ENCODE data around the gene ANKLE1.

ANKLE1 gene

DNA sequence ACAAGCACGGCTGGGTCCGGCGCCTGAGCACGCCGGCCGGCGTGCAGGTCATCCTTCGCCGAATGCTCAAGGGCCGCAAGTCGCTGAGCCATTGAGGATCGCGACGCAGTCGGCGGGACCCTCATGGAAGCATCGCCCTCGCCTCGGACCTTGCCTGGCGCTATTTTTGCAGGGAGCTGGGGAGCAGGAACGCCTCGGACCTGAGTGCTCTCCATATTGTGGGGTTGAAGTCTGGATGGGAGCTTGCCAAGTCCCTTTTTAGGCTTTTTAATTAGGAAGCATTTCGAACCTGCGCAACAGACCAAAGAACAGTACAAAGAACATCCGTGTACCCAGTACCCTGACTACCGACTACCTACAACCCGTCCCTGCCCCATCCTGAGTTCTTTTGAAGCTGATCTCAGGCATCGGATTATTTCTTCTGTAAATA, 24.6 kb downstream of the ANKLE1 start:
- no peak for DNase-seq (ENCODE audit: low read depth in 2 of 2, low spot score in 1 of 2)

DNA sequence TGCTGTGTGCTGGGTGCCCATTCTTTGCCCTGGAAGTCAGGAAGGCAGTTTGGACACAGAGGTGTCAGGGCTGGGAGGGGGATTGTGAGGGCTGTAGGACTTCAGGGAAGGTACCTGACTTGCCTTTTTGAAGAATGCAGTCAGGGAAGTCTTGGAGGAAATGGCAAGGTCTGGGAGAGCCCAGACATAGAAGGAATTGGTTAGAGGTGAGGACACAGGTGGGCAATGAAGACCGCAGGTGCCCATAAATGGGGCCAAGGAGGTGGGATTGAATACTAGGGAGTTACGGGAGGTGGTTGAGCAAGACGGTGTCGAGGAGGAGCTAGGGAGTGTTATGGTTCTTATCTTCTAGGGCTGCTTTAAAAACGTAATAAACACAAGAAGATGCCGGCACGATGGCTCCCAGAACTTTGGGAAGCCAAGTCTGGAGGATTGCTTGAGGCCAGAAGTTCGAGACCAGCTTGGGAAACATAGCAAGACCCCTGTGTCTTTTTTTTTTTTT, 26.2 kb downstream of the ANKLE1 start:
- DNase-seq (ENCODE audit: low read depth in 2 of 2, low spot score in 1 of 2): no peak

DNA sequence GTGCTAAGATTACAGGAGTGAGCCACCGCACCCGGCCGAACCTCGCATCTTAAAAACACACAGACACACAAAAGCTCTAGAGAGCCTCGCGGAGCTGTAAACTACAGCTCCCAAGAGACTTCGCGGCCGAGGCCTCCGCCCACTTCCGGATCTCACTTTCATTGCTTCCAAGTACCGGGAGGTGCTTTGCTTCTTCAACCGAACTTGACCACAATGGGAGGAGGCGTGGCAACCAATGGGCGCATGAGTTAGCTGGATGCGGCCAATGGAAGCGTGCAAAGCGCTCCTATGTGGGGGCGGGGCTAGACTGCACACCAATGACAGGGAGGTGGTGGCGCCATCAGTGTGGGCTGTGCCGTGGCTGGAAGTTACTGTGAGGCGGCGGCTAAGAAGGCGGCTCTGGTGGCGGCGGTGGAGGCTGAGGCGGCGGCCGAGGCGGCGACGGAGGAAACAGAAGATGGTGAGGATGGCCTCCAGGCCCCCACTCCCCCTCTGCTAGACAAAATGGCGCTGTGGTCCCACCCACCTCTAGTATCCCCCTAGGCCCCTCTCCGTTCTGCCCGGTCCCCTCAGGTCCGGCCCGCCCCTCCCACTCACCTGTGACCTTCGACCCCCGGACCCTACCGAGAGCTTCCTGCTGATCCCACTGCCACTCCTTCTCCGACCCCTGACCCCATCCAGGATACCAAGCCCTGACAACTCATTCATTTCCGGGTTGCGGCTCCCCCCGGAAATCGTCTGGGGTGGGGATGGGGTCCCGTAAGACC, 27.7 kb downstream of the ANKLE1 start, which contains the start of gene DDA1:
TSS of gene DDA1 (plus strand) at position 366 of the 767 bp plus-strand sequence. CDS start at position 458, 92 bp downstream.
- peak; percentile 96 to 99 for DNase-seq (ENCODE audit: low read depth in 2 of 2, low spot score in 1 of 2)

DNA sequence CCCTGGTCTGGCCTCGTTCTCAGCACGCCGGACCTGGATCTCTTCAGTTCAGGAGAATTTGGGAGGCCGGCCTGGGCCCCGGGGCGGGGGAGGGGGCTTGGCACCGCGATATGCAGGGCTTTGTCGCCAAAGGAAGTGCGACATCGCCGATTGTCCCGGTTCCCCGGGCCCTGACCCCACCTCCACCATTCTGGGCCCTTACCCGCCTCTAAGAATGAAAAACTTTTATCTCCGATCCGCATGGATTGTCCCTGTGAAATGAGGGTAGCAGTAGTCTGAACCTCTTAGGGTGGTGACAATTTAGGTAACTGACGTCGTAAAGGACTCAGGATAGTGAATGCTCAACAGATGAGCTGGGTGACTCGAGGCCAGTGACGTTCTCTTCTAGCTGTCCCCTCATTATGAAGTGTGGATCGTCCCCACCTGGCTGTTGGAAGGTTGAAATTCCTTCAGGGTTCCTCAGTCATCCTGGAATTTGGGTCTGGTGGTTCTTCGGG, 28.3 kb downstream of the ANKLE1 start:
- DNase-seq (ENCODE audit: low read depth in 2 of 2, low spot score in 1 of 2): no peak

DNA sequence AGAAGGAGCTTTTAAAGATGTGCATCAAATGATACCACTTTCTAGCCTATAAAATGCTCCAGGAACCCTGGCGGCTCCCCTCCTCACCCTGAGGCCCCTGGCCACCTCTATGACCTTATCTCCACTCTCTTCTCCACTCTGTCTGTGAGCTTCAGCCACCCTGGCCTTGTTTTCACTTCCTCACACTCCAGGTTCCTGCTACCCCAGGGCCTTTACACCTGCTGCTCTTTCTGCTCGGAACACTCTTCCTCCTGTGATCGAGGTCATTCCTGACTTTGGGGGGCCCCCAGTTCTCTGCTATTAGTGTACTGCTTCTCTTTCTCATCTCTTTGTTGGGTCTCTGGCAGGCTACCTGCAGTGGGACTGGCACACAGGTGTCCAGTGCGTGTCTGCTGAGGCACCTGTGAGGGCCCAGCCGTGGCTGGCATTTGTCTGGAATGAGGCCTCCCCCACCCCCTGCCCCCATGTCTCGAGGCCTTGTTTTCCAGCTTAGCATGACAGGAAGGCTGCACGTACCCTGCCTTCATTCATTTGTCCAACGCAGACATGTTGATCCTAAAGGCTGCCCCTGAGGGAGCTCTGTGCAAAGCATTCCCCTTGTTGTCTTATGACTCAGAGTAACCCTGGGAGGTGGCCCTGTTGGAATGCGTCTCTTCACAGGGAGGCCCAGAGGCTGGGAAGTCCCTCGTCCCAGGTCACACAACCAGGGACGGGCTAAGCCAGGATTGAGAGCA, 29.9 kb downstream of the ANKLE1 start:
- DNase-seq (ENCODE audit: low read depth in 2 of 2, low spot score in 1 of 2): no peak

DNA sequence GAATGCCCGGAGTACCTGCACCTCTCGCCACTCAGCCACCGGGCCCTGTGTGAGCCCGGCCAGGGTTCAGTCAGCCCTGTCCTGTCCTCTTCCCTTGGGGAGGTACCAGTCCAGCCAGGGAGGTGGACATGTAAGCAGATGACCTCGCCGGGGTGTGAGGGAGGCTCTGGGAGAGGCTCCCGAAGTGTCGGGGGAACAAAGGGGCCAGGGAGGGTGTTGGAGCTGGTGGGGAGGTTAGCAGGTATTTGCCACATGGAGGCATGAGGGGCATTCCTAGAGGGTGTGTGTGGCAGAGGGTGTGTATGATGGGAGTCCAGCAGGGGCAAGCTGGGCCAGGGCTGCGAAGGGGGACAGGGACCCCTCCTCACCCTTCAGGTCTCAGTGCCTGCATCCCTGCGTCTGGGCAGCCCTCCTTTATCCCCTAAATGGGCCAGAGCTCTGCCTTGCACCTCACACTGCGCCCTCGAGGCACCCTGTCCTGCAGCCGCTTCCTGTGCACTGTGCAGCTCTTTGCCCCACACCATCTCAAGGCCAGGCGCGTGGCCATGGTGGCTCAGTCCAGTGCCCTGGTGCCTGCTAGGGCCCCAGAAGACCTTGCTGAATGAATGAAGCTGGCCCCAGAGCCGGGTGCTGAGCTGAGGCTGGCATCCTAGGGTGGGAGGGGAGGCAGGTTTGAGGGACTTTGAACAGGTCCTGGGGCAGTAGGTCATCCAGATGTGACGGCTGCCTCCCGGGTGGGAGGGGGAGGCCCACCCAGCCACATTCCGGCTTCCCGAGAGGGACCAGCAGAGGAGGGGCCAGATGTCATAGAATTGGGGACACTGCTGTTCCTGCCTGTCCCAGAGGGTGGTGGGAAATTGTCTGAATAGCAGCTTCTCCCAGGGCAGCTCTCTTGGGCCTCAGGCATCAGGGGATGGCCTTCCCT, 30.8 kb downstream of the ANKLE1 start:
- no peak for DNase-seq (ENCODE audit: low read depth in 2 of 2, low spot score in 1 of 2)

DNA sequence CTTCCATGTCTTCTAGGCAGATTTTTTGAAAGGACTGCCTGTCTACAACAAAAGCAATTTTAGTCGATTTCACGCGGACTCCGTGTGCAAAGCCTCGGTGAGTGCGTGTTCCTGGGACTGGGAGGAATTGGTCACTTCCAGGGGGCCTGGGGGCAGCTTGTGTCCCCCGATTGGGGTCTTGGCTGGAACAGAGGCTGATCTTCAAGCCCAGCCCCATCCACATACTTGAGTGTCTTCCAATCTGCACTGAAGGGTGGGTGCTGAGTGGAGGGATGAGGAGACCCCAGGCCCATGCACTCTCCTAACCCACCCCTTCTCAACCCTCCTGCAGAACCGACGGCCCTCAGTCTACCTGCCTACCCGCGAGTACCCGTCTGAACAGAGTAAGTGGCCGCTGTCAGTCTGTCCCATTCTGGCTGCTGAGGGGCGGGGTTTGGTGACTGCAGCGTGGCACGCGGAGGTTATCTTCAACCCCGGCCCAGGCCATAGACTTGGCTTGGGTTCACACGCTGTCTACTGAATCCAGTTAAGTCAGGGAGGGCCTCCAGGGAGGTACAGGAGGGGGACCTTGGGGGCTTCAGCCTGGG, 32.4 kb downstream of the ANKLE1 start:
- no peak for DNase-seq (ENCODE audit: low read depth in 2 of 2, low spot score in 1 of 2)

DNA sequence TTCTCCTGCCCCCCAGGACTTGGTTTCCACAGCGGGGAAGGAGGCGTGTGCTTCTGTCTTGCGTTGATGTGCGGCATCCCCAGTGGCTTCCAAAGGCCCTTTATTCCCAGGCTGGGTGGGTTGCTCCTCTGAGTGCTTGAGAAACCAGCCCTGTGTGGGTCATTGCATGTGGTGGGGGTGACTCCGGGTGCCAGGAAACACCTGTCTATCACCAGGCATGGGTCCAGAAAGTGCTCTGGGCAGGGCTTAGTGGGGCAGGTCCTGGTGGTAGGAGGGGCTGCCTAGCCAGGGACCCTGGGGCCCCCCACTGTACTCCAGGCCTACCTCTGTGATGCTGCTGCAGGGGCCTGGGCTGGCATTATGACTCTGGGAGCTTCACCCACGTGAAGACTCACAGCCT, 37.3 kb downstream of the ANKLE1 start:
- no peak for DNase-seq (ENCODE audit: low read depth in 2 of 2, low spot score in 1 of 2)

DNA sequence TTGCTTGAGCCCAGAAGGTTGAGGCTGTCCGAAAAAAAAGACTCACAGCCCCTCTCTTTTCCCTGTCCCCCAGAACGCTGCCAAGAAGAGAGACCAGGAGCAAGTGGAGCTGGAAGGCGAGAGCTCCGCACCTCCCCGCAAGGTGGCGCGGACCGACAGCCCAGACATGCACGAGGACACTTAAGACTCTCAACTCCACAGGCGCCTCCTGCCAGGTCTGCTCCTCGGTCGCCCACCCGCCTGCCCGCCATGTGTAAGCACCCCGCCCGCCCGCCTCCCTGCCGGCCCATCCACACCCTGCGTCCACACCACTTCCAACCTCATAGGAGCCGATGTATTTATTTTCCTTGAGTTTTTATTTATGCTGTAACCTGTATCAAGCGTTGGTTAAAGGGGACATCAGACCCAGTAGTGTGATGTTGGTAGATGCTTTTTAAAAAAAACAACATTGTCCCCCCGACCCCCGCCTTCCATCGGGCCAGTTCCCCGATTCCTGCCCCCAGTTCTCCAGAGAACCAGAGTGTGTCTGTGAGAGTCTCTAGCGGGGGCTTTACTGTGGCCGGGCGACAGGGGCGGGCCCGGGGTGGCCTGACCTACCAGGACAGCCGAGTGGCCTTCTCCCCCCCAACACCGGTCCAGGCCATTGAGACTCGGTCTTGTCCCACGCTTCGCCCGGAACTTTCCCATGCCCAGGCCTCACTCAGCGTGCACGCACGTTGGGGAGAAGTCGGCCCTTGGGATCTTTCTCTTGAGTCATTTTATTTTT, 38.0 kb downstream of the ANKLE1 start:
- no peak for DNase-seq (ENCODE audit: low read depth in 2 of 2, low spot score in 1 of 2)

DNA sequence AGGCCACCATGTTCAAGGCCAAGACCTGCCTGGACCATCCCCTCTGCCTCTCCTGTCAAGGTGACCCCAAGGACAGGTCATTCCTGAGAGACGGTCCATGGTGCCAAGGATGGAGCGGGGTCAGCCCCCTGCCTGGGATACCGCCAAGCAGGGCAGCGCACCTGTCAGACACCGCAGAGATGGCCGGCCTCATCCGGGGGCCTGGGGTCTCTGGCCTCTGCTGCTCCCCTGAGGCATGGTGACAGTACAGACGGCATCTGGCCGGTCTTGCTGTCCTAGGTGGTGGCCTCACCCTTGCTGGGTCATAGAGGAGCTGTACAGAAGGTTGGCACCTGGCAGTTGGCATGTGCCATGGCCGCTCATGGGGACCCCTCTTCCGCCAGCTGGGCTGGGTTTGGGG, 38.7 kb downstream of the ANKLE1 start:
- no peak for DNase-seq (ENCODE audit: low read depth in 2 of 2, low spot score in 1 of 2)

DNA sequence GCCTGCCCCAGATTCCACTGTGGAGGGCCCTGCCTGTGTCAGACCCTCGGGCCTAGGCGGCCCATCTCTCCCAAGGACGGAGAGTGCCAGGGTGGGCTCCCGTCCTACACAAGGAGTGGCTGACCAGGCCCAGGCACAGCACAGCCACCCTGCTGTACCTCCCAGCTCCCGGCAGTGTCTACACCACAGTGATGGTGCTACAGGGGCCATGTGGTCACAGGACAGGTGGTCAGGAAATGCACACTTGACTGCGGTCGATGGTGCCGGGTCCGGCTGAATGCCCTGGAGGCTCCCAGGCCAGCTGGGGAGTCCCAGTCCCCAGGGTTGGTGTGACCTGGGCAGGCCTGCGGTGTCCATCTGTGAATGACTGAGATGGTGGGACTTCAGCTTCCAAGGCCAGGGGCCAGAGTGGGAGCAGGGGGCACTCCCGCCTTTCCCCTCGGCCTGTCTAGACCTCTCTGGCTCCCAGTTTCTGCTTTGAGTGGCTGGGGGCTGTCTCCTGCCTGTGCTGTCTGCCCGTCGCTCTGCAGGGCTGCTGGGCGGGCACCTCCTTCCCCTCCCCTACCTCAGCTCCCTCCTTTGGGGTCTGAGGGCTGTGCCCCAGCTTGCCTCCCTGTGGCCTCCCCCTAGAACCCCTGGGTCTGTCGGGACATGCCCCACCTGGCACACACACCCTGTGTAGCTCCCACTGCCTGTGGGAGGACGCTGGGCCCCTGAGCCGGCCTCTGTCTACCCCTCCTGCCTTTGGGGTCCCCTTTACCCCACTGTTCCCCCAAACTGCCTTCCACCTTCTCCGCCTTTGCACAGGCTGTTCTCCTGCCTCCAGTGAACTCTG, 40.2 kb downstream of the ANKLE1 start:
- no peak for DNase-seq (ENCODE audit: low read depth in 2 of 2, low spot score in 1 of 2)

DNA sequence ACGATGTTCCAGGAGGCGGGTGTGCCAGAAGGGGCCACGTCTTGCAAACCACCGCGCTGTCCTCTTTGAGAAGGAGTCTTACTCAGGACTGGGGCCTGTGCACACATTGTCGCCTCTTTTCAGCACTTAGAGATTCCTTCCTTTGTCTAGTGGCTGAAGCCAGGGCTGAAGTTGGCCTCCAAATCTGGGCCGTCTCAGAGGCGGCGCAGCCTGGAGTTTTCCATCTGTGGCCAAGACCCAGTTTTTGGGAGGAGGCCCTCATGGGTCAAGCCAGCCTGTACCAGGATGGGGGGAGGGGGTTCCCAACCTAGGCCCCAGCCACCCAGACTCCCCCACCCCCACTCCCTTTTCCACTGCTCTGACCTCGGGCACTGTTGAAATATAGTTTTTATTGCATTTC, 41.2 kb downstream of the ANKLE1 start:
- DNase-seq (ENCODE audit: low read depth in 2 of 2, low spot score in 1 of 2): no peak

DNA sequence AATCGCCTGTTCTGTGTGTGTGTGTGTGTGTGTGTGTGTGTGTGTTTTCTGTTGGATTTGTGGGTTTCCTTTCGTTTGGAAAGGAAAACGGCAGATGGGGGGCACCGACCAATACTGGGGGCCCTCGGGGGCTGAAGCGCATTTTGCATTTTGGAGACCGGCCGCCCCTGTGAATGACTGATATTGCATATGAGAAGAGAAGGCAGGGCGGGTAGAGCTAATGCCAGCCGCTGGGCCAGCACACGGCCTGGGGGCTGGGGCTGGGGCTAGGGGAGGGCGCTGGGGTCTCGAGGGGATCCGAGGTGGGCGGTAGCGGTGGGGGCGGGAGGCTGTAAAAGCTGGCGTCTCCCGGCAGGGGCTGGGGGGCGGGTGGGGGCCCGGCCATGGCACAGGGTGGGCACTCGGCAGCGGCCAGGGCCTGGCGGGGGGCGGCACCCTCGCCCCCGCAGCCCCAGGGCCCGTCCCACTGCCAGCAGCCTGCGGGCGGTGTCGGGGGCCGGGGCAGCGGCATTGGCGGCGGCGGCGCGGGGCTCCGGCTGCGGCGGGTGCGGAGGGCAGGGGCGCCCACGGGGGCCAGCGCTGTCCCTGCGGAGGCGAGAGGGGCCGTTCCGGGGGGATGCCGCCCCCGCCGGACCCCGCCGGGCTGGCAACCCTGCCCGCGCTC, 41.7 kb downstream of the ANKLE1 start:
- DNase-seq (ENCODE audit: low read depth in 2 of 2, low spot score in 1 of 2): no peak

DNA sequence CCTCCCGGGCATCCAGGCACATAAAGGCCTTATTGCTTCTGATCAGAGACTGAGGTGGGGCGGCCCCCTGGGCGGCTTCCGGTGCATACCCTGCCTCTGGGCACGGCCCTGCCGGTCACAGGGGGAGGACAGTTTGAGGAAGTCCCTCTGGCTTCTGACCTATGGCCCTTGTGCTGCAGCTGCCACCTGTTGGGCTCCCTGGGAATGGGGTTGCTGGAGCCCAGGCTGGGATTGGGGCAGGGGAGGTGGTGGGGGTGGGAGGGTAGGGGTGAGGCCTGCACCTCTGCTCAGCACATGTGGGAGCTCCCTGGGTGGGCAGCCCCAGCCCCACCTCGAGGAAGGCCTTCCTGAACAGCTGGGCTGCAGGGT, 42.2 kb downstream of the ANKLE1 start:
- no peak for DNase-seq (ENCODE audit: low read depth in 2 of 2, low spot score in 1 of 2)

DNA sequence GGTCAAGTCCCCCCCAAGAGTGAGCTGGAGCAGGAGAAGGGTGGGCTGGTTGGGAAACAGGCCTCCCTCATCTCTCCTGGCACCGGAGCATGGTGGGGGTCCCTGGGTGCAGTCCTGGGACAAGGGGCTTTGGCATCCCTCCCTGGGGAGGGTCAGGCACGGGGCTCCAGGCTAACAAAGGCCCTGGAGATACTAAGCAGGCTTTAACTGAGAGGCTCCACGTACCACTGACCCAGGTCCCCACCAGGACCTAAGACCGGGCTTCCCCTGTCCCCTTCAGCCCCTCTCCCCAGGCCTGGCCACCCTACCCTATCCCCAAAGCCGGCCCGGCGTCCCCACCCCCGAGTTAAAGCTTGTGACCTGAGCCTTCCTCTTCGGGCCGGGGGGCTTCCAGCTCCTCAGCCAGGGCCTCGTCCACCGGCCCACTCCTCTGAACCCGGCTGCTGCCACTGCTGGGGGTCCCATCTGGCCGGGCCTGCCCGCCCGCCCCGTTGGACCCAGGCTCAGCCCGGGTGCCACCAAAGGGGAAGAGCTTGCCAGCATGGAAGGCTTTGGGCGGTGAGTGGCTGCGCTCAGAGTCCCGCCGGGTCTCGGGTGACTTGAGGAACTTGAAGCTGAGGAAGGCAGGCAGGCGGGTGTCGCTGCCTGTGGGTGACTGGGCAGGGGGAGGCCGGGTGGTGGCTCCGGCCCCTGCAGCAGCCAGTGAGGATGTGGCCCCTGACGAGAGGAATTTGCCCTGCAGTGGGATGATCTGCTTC, 42.8 kb downstream of the ANKLE1 start:
- no peak for DNase-seq (ENCODE audit: low read depth in 2 of 2, low spot score in 1 of 2)

DNA sequence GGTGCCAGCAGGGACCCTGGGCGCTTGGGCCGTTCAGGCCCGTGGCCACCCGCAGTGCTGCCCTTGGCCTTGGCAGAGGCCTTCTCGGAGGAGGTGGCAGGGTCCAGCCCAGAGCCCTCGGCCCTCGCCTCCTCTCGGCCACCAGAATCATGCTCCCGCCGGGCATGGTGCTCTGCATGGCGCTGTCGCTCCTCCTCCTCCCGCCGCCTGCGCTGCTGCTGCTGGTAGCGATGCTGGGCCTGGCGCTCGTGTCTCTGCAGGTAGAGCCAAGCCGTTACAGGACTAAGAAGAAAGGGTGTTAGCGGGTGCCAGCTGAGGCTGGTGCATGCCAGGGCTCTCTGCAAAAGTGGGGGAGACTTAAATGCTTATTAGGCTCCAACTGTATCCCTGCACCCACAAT, 43.4 kb downstream of the ANKLE1 start:
- no peak for DNase-seq (ENCODE audit: low read depth in 2 of 2, low spot score in 1 of 2)

DNA sequence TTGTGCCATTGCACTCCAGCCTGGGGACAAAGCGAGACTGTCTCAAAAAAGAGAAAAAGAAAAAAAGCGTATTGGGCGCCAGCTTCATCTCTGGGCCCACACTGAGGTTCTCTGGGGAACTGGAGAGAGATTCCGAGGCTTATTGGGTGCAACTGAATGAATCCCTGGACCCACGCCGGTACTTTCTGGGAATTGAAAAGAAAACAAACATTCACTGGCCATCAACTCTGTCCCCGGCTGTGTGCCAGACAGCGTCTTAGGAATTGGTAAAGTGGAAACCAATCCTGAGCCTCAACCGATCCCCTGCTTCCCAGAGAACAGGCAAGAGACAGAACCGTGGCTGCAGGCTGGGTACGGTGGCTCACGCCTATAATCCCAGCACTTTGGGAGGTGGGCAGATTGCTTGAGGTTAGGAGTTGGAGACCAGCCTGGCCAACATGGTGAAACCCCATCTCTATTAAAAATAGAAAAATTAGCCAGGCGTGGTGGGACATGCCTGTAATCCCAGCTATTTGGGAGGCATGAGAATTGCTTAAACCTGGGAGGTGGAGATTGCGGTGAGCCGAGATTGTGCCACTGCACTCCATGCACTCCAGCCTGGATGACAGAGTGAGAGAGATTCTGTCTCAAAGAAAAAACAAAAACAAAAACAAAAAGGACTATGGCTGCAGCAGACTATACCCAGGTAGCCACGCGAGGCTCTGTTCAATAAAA, 44.3 kb downstream of the ANKLE1 start:
- no peak for DNase-seq (ENCODE audit: low read depth in 2 of 2, low spot score in 1 of 2)

Data from stimulated activated CD8-positive, alpha-beta memory T cell treated with anti-CD3 and anti-CD28 coated beads, Interleukin-4, amount 100 ng/mL, for 4 hours (primary cell).